SK-N-SH treated with all-trans-retinoic acid at 6 μM for 48 hours (cell line): ENCODE results near the gene ULBP1.

Experiments
- BACH2 ChIP-seq: fragments of 250-450 bp; sonication (Bioruptor Pico); IDR thresholded peaks from 2 replicates; pipeline ENCODE4 v1.9.0; 2021; ENCODE audit warnings: mild to moderate bottlenecking, borderline replicate concordance
- PPARA ChIP-seq: fragments of 250-450 bp; sonication (Bioruptor Pico); IDR thresholded peaks from 2 replicates; pipeline ENCODE4 v1.5.0; 2020; ENCODE audit warnings: mild to moderate bottlenecking, borderline replicate concordance
- TCF4 ChIP-seq: fragments of 250-450 bp; sonication (Bioruptor Pico); IDR thresholded peaks from 2 replicates; pipeline ENCODE4 v1.8.0; 2021; ENCODE audit warnings: mild to moderate bottlenecking, moderate library complexity, borderline replicate concordance
- TOX ChIP-seq: fragments of 250-450 bp; sonication (Bioruptor Pico); IDR thresholded peaks from 2 replicates; pipeline ENCODE4 v1.8.0; 2021; ENCODE audit warnings: mild to moderate bottlenecking, moderate library complexity, borderline replicate concordance
- ZFP3 ChIP-seq: fragments of 250-450 bp; sonication (Bioruptor Pico); IDR thresholded peaks from 2 replicates; pipeline ENCODE4 v1.5.0; 2020; ENCODE audit warnings: mild to moderate bottlenecking, moderate library complexity
- ZNF70 ChIP-seq: fragments of 450-650 bp; formaldehyde crosslinking; IDR thresholded peaks from 2 replicates; pipeline ENCODE4 v1.5.0; 2020; ENCODE audit warnings: mild to moderate bottlenecking, moderate library complexity

GRCh38 chr6:149915970-149916865 is 47.5 kb upstream of the ULBP1 start:
- TF ChIP-seq BACH2 (no peak), ZFP3 (CRISPR knock-in tag) (no peak), TOX (CRISPR knock-in tag) (no peak), PPARA (CRISPR knock-in tag) (no peak), TCF4 (CRISPR knock-in tag) (no peak), ZNF70 (CRISPR knock-in tag) (no peak)
